Occipital lobe (tissue), 2 donors: ENCODE measurements around the gene CUL4A. TPM values are rescaled to one million over a fixed set of nuclear protein-coding genes. Genes with fewer than 3 reads are reported as not detected.

Experiments
- DNase-seq: peaks from one replicate; lab custom pipeline; 2025; lab: John Stamatoyannopoulos, UW
- total RNA-seq: library from RNA; depleted of rRNA; stranded (reverse); fragments of >200 nt; gene quantifications from one replicate; pipeline ENCODE4 v1.2.3, GENCODE V29; 2014

CUL4A gene
- total RNA-seq, 1 donor from 2014 or later: 55.7 TPM

- peak; percentile 17 for DNase-seq
These were observed 29.8 kb upstream of the CUL4A start for GRCh38 chr13:113179374-113180230.

DNA sequence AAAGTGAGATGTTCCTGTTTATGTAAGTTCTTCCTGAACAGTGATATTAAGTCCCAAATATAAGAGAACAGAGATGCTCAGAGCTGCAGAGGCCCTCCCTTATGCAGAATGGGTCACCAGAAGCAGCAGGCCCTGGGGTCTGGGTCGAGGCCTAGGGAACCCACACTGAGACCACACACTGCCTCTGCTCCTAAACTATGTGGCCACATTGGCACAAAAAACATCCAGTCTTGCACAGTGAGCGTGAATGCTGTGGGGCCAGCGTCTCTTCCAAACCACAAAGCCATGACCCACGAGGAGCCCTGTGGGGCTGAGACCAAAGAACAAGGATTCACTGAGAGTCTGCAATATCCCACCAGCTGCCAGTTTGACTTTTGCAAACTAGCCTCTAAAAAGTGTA is 27.4 kb upstream of the CUL4A start:
- no peak for DNase-seq

- no peak for DNase-seq
These were observed 25.8 kb upstream of the CUL4A start for GRCh38 chr13:113183450-113184129.

GRCh38 chr13:113184568-113185440 is 24.6 kb upstream of the CUL4A start:
- no peak for DNase-seq

GRCh38 chr13:113186061-113186900 is 23.1 kb upstream of the CUL4A start:
- DNase-seq: no peak

DNA sequence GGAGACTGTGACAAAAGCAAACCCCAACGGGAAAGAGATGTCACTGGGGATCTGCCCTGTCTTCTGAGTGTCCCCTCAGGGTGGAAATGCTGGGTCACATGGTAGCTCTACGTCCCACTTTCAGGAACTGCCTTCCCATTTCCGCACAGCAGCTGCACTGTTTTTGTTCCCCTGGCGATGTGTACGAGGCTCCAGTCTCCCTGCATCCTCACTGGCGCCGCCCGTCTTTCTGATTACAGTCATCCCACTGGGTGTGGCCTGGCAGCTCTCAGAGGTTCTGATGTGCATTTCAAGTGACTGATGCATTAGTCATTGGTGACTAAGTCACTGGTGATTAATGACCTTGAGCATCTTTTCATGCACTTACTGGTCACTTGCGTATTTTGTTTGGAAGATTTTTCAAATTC is 22.1 kb upstream of the CUL4A start:
- peak; percentile 37 for DNase-seq

- no peak for DNase-seq
These were observed 21.3 kb upstream of the CUL4A start for GRCh38 chr13:113187883-113188665.

GRCh38 chr13:113190181-113190580 is 19.2 kb upstream of the CUL4A start:
- no peak for DNase-seq

DNA sequence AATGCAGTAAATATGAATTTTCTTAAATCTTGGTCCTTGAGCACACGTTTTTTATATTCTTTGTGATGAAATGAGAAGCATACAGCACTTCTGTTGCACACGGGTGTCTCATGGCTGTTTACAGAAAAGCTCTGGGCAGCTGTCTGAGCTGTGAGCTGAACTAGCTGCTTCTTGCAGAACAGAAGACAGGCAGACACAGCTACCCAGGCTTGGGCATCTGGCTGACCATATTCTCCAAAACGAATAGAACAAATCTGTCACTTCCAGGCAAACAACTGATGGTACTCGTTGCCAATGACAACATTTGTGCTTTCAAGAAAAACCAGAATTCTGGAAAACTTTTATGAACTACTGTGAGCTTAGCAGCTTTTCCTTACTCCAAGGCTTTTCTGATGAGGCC is 17.1 kb upstream of the CUL4A start:
- DNase-seq: no peak

- DNase-seq: no peak
These were observed 16.5 kb upstream of the CUL4A start for GRCh38 chr13:113192902-113193301.

DNA sequence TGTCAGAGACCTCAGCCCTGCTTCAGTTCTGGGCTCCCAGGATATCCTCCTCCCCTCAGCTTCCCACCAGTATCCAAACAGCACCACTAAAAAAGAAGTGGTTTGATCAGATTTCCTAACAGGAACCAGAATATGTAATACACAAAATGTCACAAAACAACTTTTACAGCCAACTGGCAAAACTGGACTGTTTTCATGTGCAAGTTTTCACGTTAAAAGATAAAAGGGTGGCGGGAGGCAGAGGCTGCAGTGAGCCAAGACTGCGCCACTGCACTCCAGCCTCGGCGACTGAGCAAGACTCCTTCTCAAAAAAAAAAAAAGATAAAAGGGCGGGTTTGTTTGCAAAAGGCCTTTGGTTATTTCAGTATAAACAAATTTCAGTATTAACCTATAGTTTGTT is 14.1 kb upstream of the CUL4A start:
- DNase-seq: no peak

DNA sequence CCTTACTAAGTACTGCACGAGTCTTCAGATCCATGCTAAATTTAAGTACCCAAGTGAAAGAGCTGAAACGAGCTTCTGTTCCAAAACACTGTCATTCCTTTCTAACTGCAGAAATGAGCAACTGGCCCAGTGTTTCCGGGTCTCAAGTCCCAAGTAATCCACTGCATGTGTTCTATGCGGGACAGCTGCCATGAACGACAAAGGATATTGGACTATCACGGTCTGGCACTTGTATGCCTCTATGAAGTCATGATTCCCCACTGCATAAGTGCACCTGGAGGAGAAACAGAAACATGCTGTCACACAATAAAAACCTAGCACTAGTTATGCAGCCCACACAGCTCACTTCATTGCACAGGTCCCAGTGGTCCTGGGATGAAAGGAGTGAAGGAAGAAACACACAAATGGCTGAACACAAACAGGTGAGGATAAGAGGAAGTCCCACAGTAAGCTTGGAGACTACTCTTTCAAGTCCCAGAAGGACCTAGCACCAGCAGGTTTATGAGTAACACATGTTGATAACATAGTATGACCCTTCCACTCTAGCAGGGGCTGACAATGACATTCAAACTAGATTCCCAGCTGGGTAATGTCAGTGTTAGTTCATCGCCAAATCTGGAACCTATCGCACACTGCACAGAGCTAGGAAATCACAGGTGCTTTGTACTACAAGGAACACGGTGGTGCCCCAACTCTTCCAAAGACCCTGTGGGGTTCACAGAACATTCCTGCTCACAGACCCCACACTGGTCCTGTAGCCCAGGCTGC is 12.3 kb upstream of the CUL4A start:
- DNase-seq: no peak

- no peak for DNase-seq
These were observed 7.6 kb upstream of the CUL4A start for GRCh38 chr13:113201815-113202214.

DNA sequence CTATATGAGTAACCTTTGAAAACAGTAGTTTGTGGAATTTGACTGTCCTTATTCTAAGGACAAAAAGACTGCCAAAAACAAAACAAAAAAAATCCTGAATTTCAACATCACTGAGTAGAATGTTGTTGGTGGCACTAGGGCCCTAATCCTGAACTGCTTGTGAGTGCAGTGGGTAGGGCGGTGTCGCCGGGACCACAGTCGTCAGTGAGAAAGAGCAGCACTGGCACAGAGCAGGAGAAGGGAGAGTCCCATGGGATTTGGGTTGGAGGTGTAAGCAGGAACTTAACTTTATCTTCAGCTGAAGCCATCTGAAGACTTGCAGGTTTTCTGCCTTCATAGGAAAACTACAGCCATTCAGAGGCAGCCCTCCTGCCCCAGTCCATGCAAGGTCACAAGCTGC is 6.5 kb upstream of the CUL4A start:
- no peak for DNase-seq

DNA sequence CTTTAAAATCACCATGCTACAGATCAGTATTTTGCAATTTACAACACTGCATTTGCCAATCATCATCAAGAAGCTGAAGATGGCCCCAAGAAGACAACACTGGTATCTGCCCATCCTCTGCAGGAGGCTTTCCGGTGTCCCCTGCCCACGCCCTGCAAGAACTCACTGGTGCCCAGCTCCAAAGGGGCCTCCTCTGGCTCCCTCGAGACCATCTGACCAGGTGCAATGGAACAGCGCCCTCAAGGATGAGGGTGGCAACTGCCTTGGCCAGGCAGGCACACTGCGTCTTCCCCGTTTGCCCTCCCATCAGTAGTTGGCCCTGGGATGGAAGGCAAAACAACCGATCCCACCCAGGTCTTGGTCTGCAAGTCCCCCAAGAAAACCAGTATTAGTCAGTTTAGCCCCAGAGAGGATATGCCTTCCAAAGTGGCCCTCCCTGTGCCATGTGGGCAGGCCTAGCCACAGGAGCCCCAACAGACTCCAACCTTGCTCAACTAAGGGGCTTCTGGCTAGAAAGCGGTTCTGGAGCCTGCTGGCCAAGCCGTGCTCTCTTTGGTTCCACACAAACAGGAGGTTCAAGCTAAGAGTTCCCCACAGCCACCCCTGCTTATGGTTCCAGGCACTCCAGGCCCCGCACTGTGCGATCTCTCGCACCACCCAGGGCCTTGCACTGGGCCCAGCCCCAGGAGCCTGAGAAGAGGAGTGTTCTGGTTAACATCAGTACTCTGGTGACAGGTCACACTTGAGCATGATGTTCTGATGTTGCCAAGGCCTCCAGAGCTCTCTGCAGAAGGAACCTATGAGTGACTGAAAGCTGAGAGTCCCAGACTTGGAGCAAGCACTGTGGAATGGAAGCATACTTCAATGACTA is 5.7 kb upstream of the CUL4A start:
- no peak for DNase-seq

DNA sequence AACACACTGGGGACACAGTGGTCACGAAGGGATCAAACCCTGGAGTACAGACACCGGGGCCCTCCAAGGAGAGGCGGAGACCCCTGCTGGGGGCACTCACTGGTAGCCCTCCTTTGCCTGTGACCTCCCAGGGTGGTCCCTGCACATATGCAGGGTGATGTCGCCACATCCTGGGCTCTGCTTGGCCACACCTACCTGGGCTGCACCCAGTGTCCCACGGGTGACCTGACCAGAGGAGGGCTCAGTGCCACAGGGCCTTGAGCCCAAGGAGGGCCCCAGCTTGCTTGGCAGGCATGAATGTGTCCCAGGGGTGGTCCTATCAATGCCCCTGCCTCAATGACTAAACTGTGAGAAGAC is 5.1 kb upstream of the CUL4A start:
- no peak for DNase-seq

DNA sequence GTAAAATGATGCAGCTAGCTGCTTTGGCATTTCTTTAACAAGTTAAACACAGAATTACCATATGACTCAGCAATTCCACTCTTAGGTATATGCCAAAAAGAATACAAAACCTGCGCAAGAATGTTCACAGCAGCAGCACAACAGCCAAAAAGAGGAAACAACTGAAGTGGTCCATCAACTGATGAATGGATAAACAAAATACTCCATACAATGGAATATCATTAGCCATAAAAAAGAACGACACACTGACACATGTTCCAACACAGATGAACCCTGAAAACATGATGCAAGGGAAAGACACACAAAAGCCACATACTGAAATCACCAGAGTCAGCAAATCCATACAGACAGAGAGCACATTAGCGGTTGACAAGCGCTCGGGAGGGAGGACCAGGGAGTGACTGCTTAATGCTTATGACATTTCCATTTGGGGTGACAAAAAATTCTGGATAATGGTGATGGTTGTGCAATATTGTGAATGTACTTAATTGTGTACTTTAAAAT is 3.9 kb upstream of the CUL4A start:
- DNase-seq: no peak

- no peak for DNase-seq
These were observed 2.0 kb upstream of the CUL4A start for GRCh38 chr13:113207460-113207859.
